Myocyte (in vitro differentiated cells): ENCODE data around the gene ROR2. TPM values are rescaled to one million over a fixed set of nuclear protein-coding genes. Genes with fewer than 3 reads are reported as not detected.
"Not testable (repeated sequence)": the region's sequence is repeated elsewhere in the genome, so short reads cannot be mapped to it uniquely, and the experiment has no call there.

ENCODE experiments used
- DNase-seq: peaks from one replicate; pipeline ENCODE4 v3.0.0-alpha.2; 2012; ENCODE audit warnings: low read depth
- total RNA-seq: library from RNA; depleted of rRNA; stranded (reverse); fragments of >200 nt; gene quantifications from 2 replicates; pipeline ENCODE4 v1.2.3, GENCODE V29; 2014

Gene ROR2
- total RNA-seq, 1 donor from 2014 or later: 0.05 TPM

- DNase-seq: no peak
Observed at GRCh38 chr9:91586282-91586681, 363.7 kb downstream of the ROR2 start.

DNA sequence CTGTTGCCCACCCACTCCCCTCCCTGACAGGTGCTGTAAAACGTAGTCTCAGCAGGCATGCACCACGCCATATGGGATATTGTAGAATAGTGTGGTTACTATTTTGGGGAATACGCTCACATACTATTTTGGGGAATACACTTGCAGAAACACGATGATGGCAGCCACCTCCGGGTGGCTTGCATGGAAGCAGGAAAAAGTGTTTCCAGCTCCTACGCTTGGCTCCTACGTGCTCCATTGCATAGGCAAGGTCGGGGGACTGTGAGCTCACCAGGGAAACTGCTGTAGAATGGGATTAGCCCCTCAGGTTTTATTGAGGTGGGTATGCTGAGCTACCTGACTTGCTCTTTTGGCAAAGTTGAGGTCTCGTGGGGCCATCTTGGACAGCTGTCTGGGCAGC, 366.1 kb downstream of the ROR2 start:
- no peak for DNase-seq

- DNase-seq: no peak
Observed at GRCh38 chr9:91583161-91583875, 366.7 kb downstream of the ROR2 start.

GRCh38 chr9:91582181-91582580, 367.8 kb downstream of the ROR2 start:
- DNase-seq: no peak

GRCh38 chr9:91580136-91580535, 369.9 kb downstream of the ROR2 start:
- DNase-seq: no peak

DNA sequence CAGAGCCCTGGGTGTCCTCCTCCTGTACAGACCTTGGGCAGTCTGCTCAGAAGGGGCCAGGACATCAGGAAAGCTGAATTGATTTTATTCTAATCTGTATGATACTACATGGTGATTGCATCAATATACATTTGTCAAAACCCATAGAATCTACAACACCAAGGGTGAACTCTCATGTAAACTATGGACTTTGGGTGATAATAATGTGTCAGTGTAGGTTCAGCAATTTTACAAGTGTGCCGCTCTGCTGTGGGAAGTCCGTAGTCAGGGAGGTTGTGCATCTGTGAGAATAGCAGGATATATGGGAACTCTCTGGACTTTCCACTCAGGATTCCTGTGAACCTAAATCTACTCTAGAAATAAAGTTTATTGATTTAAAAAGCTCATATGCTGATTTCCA, 371.1 kb downstream of the ROR2 start:
- DNase-seq: no peak

GRCh38 chr9:91577633-91578061, 372.4 kb downstream of the ROR2 start:
- no peak for DNase-seq

DNA sequence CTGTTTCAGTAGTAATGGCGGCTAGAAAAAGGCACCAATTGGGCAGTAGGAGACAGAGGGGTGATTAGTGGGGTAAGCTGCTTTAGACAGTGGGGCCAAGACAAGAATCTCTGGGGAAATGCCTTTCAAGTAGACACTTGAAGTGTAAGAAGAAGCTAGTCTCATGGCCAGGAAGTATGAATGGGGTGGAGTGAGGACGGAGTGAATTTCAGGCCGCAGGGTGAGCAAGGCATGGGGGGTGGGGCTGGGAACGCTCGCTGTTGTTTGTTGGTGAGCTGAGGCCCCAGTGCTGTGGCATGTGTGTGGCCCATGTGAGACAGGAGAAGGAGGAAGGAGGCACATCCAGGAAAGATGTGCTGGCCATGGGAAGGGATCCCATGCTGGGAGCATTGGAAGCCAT, 377.2 kb downstream of the ROR2 start:
- no peak for DNase-seq

DNA sequence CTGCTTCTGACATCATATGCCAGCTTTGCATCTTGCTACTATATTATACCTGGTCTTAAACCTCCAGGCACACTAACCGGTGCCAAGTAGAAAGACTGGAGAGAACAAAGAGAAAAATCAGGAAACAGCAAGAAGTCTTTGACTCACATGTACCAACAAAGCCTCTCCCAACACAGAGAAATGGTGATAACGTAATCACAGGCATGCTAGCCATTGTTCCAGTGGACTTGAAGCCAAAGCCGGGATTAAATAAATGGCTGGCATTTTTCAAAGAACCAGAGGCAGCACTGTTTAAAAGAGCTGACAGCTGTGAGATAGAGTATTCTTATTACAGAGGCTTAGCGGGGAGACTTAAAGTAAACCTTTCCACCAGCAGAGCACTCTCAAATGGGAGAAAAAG, 378.0 kb downstream of the ROR2 start:
- peak; percentile 37 for DNase-seq

GRCh38 chr9:91571036-91571435, 379.0 kb downstream of the ROR2 start:
- no peak for DNase-seq

DNA sequence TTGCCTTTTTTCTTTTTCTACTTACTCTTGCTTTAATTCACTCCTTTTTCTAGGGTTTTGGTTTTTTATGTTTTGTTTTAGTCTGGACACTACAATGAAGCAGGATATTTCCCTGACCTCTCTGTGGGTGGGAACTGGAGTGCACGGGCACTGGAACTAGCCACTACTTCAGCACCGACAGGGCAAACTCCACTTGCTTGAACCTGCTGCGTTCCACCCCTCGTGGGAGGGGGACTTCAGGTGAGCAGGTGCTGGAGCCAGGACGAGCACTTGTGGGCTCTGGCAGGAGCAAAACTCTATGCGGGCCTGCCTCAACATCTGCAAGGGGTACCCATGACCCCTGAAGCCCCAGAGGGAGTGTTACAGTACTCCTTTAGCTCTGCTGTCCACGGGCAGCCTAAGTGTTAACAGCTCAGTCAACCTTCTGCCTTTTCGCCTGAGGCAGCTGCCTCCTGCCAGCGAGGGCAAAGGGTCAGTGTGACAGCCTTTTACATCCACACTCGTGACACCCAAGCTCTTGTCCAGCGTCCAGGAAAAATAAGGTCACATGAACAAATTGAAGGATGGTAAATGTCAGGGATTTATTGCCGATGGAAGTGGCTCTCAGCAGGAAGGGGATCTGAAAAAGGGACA, 382.3 kb downstream of the ROR2 start:
- no peak for DNase-seq

- DNase-seq: no peak
Observed at GRCh38 chr9:91564081-91564670, 385.9 kb downstream of the ROR2 start.

- DNase-seq: no peak
Observed at GRCh38 chr9:91562416-91562815, 387.6 kb downstream of the ROR2 start.

GRCh38 chr9:91560301-91560700, 389.7 kb downstream of the ROR2 start:
- no peak for DNase-seq

GRCh38 chr9:91558879-91559278, 391.1 kb downstream of the ROR2 start:
- DNase-seq: no peak

GRCh38 chr9:91558395-91558794, 391.6 kb downstream of the ROR2 start:
- DNase-seq: no peak

- DNase-seq: no peak
Observed at GRCh38 chr9:91557327-91557726, 392.7 kb downstream of the ROR2 start.

DNA sequence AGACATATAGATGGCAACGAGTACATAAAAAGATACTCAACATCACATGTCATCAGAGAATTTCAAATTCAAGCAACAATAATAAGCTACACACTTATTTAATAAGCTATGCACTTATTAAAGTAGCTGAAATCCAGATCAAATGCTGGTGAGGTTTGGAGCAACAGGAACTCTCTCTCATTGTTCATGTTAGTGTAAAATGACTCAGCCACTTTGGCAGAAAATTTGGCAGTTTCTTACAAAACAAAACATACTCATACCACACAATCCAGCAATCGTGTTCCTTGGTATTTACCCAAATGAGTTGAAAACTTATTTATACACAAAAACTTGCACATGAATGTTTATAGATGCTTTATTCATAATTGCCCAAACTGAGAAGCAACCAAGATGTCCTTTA, 394.9 kb downstream of the ROR2 start:
- no peak for DNase-seq

DNA sequence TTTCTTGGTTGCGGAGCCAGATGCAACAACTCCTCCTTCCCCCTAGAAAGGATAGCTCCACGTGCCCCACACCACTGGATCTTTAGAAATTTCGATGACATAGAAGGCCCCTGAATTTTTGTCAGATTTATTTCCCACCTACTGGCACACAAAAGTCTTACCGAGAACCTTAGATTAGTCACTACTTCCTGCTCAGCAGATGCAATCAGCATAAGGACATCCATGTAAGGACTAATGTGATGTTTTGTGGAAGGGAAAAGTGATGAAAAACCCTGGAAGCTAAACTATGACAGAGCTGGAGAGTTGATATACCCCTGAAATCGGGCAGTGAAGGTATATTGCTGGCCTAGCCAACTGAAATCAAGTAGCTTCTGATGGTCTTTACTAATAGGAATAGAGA, 400.9 kb downstream of the ROR2 start:
- DNase-seq: no peak

DNA sequence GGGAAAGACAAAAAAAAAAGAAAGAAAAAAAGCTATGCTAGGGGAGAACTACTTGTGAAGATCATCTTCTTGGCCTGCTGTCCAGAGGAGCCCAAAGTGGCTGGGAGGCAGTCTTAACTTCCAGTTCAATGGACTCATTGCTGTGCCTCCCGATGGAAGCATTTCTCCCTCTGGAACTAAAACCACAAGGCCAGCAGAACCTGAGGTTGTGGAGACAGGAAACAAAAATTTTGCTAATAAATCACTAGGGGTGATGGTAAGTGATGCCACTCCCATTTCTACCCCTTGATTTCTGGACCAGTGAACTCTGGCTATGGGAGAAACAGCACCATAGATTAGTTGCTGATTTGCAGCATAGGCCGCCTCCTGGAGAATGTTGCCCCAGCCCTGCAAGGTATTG, 402.9 kb downstream of the ROR2 start:
- DNase-seq: no peak

DNA sequence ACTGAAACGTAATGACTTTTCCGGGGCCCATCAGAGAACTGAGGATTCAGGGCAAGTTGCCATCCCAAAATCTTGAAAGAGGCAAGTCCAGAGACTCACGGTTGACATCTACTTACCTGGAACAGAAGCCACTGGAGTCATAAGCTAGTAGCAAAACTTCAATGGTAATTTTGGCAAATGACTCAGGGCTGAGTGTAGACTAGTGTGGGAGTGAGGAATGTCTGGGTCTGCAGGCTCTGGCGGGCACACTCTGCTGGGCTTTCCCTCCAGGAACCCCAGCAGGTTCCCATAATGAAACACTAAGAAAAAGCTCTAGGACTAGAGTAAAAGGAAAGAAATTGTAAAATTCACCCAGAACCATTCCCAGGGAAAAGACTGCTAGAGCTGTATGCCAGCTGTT, 403.5 kb downstream of the ROR2 start:
- DNase-seq: peak; percentile 44

DNA sequence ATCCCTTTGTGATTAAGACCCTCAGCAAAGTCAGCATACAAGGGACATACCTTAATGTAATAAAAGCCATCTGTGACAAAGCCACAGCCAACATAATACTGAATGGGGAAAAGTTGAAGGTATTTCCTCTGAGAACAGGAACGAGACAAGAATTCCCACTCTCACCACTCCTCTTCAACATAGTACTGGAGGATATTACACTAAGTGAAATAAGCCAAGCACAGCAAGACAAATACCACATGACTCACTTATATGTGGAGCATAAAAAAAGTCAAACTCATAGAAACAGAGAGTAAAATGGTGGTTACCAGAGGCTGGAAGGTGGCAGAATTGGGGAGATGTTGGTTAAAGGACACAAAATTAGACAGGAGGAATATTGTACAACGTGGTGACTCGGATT, 408.3 kb downstream of the ROR2 start:
- DNase-seq: no peak

- DNase-seq: not testable (repeated sequence)
Observed at GRCh38 chr9:91540506-91540905, 409.5 kb downstream of the ROR2 start.
